Body of pancreas (tissue), 4 donors: ENCODE measurements around the gene ARAP1.

ENCODE experiments used
- POLR2A ChIP-seq, 3 donors: fragments of 450-650 bp; IDR thresholded peaks; one replicate each; pipeline ENCODE4 v1.6.1; 2016; ENCODE audit warnings: antibody characterized with exemption in 3 of 3, mild to moderate bottlenecking in 2 of 3
- TF ChIP-seq, protein P1 (sequence below), 7 experiments: fragments of 450-650 bp in 4 of 7; fragments of 200-600 bp in 3 of 7; sonication (generic) in 3 of 7; IDR thresholded peaks; one replicate each; pipeline ENCODE4 v1.5.1; 2016 to 2019; ENCODE audit warnings: antibody characterized with exemption in 7 of 7

DNA sequence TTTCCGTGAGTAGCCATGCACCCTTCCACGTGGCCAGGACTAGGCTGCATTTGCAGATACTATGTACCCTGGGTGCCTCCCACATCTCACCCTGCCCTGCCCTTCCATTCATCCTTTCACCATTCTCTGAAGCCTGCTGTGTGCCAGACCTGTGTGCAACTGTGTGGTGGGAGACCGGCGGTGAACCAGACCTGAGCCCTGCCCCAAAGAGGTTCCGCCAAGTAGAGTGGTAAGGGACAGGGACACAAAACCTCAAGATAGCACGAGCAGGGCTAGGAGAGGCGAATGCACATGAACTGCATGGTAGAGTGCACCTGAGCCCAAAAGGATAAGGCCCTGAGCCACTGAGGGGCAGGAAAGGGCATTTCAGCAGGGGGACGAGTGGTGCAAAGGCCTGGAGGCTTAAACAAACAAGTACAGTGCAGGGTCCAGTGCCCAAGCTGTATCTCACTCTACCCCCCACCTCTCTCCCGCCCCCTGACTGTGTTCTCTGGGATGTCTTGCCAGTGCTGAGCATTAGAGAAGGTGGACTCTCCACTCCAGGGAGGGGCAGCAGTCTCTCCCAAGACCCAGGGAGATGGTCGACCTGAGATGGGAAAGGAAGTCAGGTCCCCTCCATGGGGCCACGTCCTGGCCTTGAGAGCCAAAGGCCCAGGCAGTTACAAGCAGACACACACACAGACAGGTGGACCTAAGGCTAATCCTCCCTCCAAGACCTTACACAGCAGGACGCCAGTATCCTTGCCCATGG is 14.1 kb upstream of the ARAP1 start:
- TF ChIP-seq, protein P1, sequence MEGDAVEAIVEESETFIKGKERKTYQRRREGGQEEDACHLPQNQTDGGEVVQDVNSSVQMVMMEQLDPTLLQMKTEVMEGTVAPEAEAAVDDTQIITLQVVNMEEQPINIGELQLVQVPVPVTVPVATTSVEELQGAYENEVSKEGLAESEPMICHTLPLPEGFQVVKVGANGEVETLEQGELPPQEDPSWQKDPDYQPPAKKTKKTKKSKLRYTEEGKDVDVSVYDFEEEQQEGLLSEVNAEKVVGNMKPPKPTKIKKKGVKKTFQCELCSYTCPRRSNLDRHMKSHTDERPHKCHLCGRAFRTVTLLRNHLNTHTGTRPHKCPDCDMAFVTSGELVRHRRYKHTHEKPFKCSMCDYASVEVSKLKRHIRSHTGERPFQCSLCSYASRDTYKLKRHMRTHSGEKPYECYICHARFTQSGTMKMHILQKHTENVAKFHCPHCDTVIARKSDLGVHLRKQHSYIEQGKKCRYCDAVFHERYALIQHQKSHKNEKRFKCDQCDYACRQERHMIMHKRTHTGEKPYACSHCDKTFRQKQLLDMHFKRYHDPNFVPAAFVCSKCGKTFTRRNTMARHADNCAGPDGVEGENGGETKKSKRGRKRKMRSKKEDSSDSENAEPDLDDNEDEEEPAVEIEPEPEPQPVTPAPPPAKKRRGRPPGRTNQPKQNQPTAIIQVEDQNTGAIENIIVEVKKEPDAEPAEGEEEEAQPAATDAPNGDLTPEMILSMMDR (IDR thresholded peaks at IDR 0.05) = no peak
- TF ChIP-seq POLR2A (IDR thresholded peaks at IDR 0.05) = no peak
